ENCODE data around the gene EGFL7. TPM values are rescaled to one million over a fixed set of nuclear protein-coding genes. Genes with fewer than 3 reads are reported as not detected.

The EGFL7 gene
- 62.2 TPM for total RNA-seq

DNA sequence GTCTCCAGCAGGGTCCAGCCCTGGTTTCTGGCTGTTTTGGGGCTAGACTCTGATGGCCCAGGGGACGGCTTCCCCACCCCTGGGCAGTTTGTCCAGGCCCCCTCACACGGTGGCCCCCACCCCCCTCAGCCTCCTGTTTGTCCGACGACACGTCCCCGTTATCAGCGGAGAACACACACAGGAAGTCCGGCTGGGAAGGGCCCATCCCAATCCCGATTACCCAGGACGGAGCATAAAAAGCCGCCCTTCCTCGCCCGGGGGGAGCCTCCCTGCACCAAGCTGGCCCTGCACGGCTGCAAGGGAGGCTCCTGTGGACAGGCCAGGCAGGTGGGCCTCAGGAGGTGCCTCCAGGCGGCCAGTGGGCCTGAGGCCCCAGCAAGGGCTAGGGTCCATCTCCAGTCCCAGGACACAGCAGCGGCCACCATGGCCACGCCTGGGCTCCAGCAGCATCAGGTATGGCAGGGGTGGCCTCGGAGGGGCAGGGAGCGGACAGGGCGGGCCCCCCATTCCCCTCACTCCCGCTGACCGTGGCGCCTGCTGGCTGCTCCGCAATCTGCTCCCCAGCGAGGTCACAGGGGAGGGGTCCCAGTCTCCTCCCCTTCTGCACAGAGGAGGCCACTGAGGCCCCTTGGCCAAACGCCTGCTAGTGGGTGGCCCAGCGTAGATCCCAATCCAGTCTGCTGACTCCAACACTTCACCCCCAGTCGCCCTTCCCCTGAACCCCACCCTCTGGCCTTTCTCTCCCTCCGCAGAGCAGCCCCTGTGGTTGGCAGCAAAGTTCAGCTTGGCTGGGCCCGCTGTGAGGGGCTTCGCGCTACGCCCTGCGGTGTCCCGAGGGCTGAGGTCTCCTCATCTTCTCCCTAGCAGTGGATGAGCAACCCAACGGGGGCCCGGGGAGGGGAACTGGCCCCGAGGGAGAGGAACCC lies at the start of gene EGFL7:
TSS of gene EGFL7 (plus strand) at position 261 of the 926 bp plus-strand sequence. CDS start 5,367 bp downstream, outside the sequence.
- DNase-seq (ENCODE audit: low spot score) = no peak

- DNase-seq (ENCODE audit: low spot score) = no peak
These were observed 48.8 kb upstream of the EGFL7 start for GRCh38 chr9:136613824-136614371.

- DNase-seq (ENCODE audit: low spot score) = no peak
These were observed 48.3 kb upstream of the EGFL7 start for GRCh38 chr9:136614372-136614922.

GRCh38 chr9:136614967-136615623 lies 47.6 kb upstream of the EGFL7 start:
- no peak for DNase-seq (ENCODE audit: low spot score)

- DNase-seq (ENCODE audit: low spot score) = no peak
These were observed 46.9 kb upstream of the EGFL7 start for GRCh38 chr9:136615631-136616306.

DNA sequence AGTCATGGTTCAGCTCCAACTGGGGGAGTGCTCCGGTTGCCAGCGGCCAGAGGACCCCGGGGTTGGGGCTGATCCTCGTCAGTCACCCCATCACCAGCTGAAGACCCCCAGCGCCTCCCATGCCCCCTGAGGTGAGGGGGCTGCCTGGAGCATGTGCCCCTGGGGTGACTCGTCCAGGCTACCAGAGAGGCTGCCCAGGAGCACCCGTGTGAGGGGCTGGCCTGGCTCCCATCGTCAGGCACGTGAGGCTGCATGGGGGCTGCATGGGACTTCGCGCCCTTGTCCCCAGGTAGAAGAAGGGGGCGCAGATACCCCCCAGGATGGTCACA lies 46.4 kb upstream of the EGFL7 start:
- no peak for DNase-seq (ENCODE audit: low spot score)

- DNase-seq (ENCODE audit: low spot score) = no peak
These were observed 45.6 kb upstream of the EGFL7 start for GRCh38 chr9:136616948-136617695.

DNA sequence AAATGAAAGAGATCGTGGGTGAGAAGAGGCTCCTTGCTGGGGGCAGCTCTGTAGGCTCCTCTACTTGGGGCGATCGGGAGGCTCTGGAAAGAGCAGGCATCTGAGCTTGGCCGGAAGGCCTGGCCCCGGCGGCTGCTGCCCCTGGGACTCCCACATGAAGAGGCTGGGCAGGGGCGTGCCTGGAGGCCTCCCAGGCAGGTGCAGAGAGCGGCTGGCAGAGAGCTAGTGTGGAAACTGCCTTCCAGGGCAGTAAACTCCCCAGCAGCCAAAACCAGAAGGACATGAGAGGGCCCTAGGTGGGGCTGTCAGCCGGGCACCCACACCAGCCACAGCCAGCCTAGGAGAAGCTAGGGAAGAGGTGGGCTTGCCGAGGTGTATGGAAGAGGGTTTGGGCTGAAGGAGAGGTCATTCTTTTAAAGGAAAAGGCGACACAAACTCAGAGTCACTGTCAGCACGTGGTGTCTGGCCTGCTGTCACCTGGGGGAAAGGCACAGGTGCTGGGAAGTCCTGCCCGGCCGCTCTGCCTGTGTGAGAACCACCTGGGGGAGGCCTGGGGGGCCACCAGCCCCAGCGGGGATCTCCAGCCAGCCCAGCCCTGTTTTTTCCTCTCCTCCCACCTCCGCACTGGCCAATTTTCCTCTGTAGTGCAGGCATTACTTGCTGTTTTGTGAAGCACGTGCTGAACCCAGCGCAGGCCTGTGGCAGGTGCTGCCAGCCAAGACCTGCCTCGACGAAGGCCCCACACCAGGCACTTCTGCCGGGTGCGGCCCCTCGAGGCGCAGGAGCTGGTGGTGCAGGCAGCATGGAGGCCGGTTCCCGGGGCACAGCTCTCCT lies 44.8 kb upstream of the EGFL7 start:
- no peak for DNase-seq (ENCODE audit: low spot score)

DNA sequence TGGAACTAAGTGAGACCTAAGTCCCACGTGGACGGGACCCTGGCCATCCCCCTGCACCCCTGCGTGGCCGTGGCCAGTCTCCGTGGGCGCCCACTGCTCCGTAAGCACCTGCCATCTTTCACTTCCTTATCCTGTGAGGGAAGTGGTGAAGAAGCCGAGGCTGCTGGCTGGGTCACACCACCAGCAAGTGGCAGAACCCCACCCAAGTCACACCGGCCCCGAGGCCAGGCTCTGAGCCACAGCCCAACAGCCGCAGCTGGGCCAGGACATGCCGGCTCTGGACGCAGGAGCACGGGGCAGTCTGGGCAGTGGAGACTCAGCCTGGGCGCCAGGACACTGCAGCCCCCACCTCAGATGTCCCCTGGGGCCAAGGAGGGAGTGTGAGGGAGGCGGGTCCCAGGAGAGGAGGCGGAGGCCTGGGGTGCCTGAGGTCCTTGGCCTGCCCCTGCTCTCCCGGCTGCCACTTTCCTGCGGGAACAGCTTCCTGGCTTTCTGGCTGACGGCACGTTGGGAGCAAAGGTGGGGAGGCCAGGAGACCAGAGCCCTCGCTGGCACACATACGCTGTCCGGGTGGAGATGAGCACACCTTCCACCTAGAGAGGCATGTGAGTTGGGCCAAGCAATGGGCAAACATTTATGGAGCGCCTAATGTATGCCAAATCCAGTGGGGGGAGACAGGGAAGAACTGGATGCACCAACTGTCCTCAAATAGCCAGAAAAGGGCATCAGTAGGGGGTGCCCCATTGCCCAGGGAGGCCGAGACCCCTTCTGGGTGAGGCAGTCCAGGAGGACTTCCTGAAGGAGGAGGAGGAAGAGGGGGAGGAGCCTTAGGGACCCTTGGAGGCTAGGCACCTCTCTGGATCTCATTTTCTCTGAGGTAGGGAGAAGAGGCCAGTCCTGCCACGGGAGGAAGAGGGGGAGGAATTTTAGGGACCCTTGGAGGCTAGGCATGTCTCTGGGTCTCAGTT lies 43.9 kb upstream of the EGFL7 start:
- no peak for DNase-seq (ENCODE audit: low spot score)

GRCh38 chr9:136619742-136620440 lies 42.8 kb upstream of the EGFL7 start:
- peak; percentile 71 for DNase-seq (ENCODE audit: low spot score)

DNA sequence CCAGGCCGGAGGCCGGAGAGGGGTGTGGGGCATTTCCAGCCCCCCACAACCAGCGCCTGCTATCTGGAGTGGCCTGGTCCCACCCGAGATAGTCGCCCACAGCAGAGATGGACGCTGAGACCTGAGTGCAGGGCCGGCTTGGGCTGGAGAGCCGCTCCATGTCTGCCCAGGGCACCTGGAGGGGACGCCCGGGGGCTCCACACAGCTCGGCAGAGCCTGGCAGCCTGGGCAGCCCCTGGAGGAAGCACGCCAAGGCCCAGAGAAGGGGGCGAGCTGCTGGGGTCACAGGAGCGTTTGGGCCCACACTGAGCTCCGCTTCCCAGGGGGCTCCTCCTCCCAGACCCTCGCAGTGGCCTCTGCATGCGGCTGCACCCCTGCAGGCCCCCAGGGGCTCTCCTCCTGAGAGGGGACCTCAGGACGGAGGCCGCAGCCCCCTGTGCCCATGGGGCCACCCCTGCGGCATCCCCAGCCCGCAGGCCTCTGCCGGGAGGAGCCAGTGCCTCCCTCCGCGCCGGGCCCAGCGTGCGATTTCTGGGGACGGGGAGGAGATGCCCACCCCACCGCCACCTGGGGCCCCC lies 42.2 kb upstream of the EGFL7 start:
- DNase-seq (ENCODE audit: low spot score) = no peak

DNA sequence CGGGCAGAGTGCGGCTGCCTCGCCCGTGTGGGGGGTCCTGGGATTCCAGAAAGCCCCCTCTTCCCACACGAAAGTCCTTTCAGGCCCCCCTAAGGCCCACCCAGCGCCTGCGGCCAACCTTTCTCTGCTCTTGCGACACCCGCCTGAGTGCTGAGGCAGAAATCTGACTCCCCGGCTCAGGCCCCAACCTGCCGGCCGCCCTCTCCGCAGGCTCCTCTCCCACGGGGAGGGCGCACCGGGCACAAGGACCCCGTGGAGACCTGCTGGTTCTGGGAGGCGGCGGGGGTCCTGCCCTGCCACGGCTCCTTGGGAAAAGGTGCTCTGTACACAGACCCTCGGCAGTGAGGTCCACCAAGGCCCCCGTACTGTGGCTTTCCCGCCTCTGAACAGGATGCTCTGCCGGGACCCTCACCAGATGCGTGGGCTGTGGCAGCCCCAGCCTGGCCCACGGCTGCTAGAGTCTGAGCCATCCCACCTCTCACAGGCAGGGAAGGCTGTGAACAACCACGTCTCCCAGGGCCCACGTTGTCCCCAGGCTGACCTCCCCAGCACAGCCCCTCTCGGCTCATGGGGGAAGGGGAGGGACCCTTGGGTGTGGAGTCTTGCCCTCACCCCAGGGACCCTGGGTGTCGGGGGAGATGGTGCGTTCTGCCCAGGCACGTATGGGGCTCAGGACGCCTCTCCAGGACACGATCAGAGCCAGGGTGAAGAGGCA lies 41.5 kb upstream of the EGFL7 start:
- no peak for DNase-seq (ENCODE audit: low spot score)

DNA sequence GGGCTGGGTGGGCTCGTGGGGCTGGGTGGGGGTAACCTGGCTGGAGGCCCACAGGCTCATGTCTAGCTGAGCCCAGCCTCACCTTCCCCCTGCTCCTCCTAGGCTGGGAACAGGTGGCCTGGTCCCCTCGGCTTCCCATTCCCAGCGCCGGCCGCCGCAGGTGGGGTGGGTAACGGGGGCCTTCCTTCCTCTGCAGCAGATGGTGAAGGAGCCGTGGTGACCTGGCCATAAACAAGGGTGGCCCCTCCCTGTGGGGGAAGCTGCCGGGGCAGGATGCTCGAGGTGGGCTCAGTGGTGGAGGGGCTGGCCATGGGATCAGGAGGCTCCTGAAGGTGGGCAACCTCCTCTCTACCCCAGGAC lies 41.0 kb upstream of the EGFL7 start:
- no peak for DNase-seq (ENCODE audit: low spot score)

DNA sequence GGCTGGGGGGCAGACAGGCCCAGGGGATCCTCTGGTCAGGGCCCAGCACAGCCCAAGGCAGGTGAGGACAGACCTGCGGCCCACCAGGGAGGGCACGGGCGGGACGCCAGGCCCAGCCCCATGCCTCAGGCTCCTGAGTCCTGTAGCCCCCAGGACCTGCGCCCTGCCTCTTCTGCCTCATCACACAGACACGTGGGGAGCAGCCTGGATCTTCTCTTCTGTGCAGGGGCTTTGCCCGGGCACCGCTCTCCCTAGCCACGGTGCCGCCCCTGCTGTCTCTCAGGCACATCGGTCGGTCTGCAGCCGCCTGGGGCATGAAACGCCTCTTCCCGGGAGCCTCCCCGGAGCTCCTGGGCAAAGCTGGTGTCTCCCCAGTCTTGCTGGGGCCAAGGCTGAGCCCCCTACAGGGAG lies 40.2 kb upstream of the EGFL7 start:
- DNase-seq (ENCODE audit: low spot score) = no peak

DNA sequence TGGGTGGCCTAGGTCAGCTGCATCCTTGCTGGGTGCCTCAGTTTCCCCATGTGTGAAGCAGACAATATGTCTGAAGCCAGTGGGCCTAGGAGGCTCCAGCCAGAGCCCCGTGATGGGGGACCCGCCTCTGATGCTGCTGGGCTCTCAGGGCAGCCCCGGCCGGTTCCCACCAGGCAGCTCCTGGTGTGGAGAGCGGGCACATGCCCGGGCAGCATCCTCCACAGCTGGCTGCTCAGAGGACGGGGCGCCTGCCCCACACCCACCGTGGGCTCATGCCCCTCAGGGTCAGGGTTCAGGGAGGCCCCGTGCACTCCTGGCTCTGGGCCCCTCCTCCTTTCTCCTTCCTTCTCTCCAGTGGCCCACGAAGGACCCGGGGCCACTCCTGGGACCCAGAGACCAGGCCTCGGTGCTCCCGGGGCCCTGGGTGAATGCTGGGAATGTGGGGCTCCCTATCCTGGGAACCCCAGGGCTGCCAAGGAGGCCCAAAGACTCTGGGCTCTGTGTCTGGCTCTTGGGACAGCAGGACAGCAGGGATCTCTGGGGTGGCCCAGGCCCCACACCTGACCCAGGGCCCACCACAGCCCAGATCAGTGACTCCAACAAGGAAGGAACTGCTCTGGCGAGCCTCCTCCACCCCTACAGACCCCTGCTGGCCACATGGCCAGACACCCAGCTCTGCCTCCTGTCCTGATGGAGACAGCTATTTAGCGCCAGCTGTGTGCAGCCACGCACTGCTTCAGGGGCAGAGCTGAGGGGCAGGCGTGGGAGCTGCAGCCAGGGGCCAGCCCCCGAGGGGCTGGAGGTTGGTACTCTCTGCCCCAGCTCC lies 39.5 kb upstream of the EGFL7 start:
- DNase-seq (ENCODE audit: low spot score) = no peak

DNA sequence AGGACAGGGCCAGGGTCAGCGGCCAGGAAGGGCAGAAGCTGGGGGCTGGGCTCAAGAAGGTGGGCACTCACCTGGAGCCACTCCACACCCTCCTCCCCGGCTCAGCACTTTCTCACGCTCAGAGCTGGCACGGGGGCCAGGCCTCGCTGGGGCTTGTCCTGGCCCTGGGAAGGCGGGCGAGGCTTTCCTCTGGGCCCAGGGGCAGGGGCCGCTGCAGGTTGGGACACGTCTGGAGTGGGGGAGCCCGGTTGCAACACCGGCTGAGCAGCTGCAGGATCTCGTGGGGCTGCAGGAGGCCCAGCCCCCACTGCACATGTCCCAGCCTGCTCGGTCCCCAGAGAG lies 38.9 kb upstream of the EGFL7 start:
- DNase-seq (ENCODE audit: low spot score) = no peak

Measured in mucosa of gallbladder (tissue), 1 donor.